ENCODE measurements around the gene METRN.

DNA sequence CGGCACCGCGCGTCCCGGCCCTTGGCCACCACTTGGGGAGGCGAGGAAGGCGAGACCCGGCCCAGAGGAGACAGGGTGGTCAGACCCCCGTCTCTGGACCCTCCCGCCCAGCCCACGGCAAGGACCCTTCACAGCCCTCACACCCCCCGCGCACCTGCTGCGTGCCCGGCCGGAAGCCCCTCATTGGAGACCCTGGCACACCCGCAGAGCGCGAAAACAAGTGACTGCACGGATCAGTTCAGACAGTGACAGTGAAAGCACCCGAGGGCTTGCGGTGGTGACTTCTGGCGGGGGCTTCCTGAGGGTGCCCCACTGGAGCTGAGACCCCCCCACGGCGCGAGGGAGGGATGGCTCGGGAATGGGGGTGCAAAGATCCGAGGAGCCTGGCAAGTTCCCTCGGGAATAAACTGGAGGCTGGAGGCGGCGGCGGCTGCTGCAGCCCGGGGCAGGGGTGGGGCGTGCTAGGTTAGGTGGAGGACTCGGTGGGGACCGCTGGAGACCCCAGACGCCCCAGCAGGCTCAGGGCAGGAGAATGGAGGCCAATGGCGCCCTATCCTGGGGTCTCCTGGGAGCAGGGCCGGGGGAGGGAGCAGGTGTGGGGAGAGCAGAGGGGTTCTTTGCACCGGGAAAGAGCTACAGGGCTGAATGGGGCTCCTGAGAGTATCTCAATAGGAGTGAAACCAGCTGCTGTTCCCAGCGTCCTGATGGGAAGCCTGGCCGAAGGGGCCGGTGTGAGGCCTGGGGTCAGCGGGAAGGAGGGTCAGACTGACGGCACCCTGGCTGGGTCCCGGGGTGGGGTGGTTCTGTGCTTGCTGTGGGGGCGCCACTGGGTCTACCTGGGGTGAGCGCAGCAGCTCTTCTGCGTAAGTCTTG is 8.5 kb upstream of the METRN start:
- TF ChIP-seq EZH2 (IDR thresholded peaks at IDR 0.05; ENCODE audit: insufficient read depth, poor library complexity, severe bottlenecking), result peak; percentile 79
- TF ChIP-seq EZH2phosphoT487 (IDR thresholded peaks at IDR 0.05; ENCODE audit: insufficient read depth, low read depth), result no peak
